Stimulated activated CD8-positive, alpha-beta memory T cell treated with anti-CD3 and anti-CD28 coated beads, Interleukin-7, amount 100 ng/mL, for 1 hour (primary cell): ENCODE measurements around the gene CNBD2.
A peak's percentile ranks its signal among the peaks of the same experiment; 100 is the strongest.
"Not testable (repeated sequence)": the region's sequence is repeated elsewhere in the genome, so short reads cannot be mapped to it uniquely, and the experiment has no call there.

ENCODE experiments used
- DNase-seq, 2 donors: peaks; one replicate each; pipeline ENCODE4 v3.0.0-alpha.2; 2020; ENCODE audit warnings: low read depth in 2 of 2

Gene CNBD2

GRCh38 chr20:35967979-35968640 lies at the start of gene CNBD2:
Gene CNBD2 (plus strand): TSS chr20:35968590. CDS start chr20:35968763, 173 bp downstream.
- DNase-seq, result no peak

GRCh38 chr20:35920523-35920922 lies 47.9 kb upstream of the CNBD2 start:
- DNase-seq, result no peak

- DNase-seq, result no peak
Measured at GRCh38 chr20:35929301-35929700, 39.1 kb upstream of the CNBD2 start.

- DNase-seq, result no peak
Measured at GRCh38 chr20:35934050-35934449, 34.3 kb upstream of the CNBD2 start.

GRCh38 chr20:35939264-35939663 lies 29.1 kb upstream of the CNBD2 start:
- DNase-seq, result no peak

GRCh38 chr20:35941620-35942019 lies 26.8 kb upstream of the CNBD2 start:
- DNase-seq, result no peak

GRCh38 chr20:35942243-35942642 lies 26.1 kb upstream of the CNBD2 start:
- no peak for DNase-seq

- DNase-seq, result no peak
Measured at GRCh38 chr20:35947489-35947888, 20.9 kb upstream of the CNBD2 start.

GRCh38 chr20:35947907-35948306 lies 20.5 kb upstream of the CNBD2 start:
- no peak for DNase-seq

GRCh38 chr20:35950093-35950492 lies 18.3 kb upstream of the CNBD2 start:
- no peak for DNase-seq

- DNase-seq, result not testable (repeated sequence)
Measured at GRCh38 chr20:35952080-35952479, 16.3 kb upstream of the CNBD2 start.

GRCh38 chr20:35952480-35953386 lies 15.7 kb upstream of the CNBD2 start:
- DNase-seq, result no peak

GRCh38 chr20:35953387-35954199 lies 14.8 kb upstream of the CNBD2 start:
- peak; percentile 30 to 34 for DNase-seq

- peak; percentile 88 to 92 for DNase-seq
Measured at GRCh38 chr20:35954200-35954906, 14.0 kb upstream of the CNBD2 start, which contains the start of gene SCAND1. Gene SCAND1 (minus strand): TSS chr20:35954502. CDS start chr20:35954284, 218 bp downstream.

GRCh38 chr20:35954907-35955251 lies 13.5 kb upstream of the CNBD2 start:
- peak; percentile 1 to 4 for DNase-seq

GRCh38 chr20:35956616-35957015 lies 11.8 kb upstream of the CNBD2 start:
- no peak for DNase-seq

GRCh38 chr20:35959291-35959690 lies 9.1 kb upstream of the CNBD2 start:
- not testable (repeated sequence) for DNase-seq

- no peak for DNase-seq
Measured at GRCh38 chr20:35963878-35964277, 4.5 kb upstream of the CNBD2 start.

- no peak for DNase-seq
Measured at GRCh38 chr20:35968930-35969329, 540 bp downstream of the CNBD2 start.

GRCh38 chr20:35971981-35972380 lies 3.6 kb downstream of the CNBD2 start:
- DNase-seq, result no peak

GRCh38 chr20:35972462-35972861 lies 4.1 kb downstream of the CNBD2 start:
- no peak for DNase-seq
